ENCODE measurements around the gene C10orf95. TPM values are rescaled to one million over a fixed set of nuclear protein-coding genes. Genes with fewer than 3 reads are reported as not detected.
A peak's percentile ranks its signal among the peaks of the same experiment; 100 is the strongest.
"Not testable (repeated sequence)": the region's sequence is repeated elsewhere in the genome, so short reads cannot be mapped to it uniquely, and the experiment has no call there.

C10orf95 gene
- total RNA-seq, 1 donor from 2014 or later = 0.13 TPM

- DNase-seq (ENCODE audit: low read depth, low spot score) = no peak
These were observed 14.1 kb upstream of the C10orf95 start for GRCh38 chr10:102465466-102465865.

- no peak for DNase-seq (ENCODE audit: low read depth, low spot score)
These were observed 12.6 kb upstream of the C10orf95 start for GRCh38 chr10:102463983-102464382.

- DNase-seq (ENCODE audit: low read depth, low spot score) = no peak
These were observed 11.2 kb upstream of the C10orf95 start for GRCh38 chr10:102462512-102463054.

- DNase-seq (ENCODE audit: low read depth, low spot score) = no peak
These were observed 10.1 kb upstream of the C10orf95 start for GRCh38 chr10:102461187-102462054.

- DNase-seq (ENCODE audit: low read depth, low spot score) = no peak
These were observed 9.5 kb upstream of the C10orf95 start for GRCh38 chr10:102460836-102461186.

- no peak for DNase-seq (ENCODE audit: low read depth, low spot score)
These were observed 7.3 kb upstream of the C10orf95 start for GRCh38 chr10:102458656-102459055.

GRCh38 chr10:102457591-102458150 lies 6.3 kb upstream of the C10orf95 start:
- DNase-seq (ENCODE audit: low read depth, low spot score) = no peak

- DNase-seq (ENCODE audit: low read depth, low spot score) = no peak
These were observed 4.6 kb upstream of the C10orf95 start for GRCh38 chr10:102455893-102456471.

GRCh38 chr10:102454662-102455487 lies 3.5 kb upstream of the C10orf95 start:
- not testable (repeated sequence) for DNase-seq (ENCODE audit: low read depth, low spot score)

- DNase-seq (ENCODE audit: low read depth, low spot score) = no peak
These were observed 2.2 kb upstream of the C10orf95 start for GRCh38 chr10:102453502-102453901.

GRCh38 chr10:102452672-102453340 lies 1.5 kb upstream of the C10orf95 start:
- DNase-seq (ENCODE audit: low read depth, low spot score) = no peak

- DNase-seq (ENCODE audit: low read depth, low spot score) = peak; percentile 24
These were observed 804 bp downstream of the C10orf95 start for GRCh38 chr10:102450374-102451104.

GRCh38 chr10:102450124-102450373 lies 1.3 kb downstream of the C10orf95 start:
- DNase-seq (ENCODE audit: low read depth, low spot score) = no peak

GRCh38 chr10:102449321-102450123 lies 1.8 kb downstream of the C10orf95 start:
- DNase-seq (ENCODE audit: low read depth, low spot score) = no peak

- DNase-seq (ENCODE audit: low read depth, low spot score) = no peak
These were observed 6.5 kb downstream of the C10orf95 start for GRCh38 chr10:102444851-102445250.

GRCh38 chr10:102438374-102438773 lies 13.0 kb downstream of the C10orf95 start:
- no peak for DNase-seq (ENCODE audit: low read depth, low spot score)

- DNase-seq (ENCODE audit: low read depth, low spot score) = no peak
These were observed 13.8 kb downstream of the C10orf95 start for GRCh38 chr10:102437515-102437914.

- DNase-seq (ENCODE audit: low read depth, low spot score) = no peak
These were observed 15.0 kb downstream of the C10orf95 start for GRCh38 chr10:102436312-102436711.

- DNase-seq (ENCODE audit: low read depth, low spot score) = no peak
These were observed 15.7 kb downstream of the C10orf95 start for GRCh38 chr10:102435529-102436233.

Data from pulmonary artery endothelial cell (primary cell).